HG02642 (cell line): ENCODE data around the gene SH3BGRL.

Experiments used
- ATAC-seq: cut with Tn5 transposase; IDR thresholded peaks from one replicate; pipeline ENCODE4 v1.9.1; 2021; ENCODE audit warnings: mild to moderate bottlenecking; ENCODE audit not compliant: unreplicated experiment, poor library complexity

Gene SH3BGRL

DNA sequence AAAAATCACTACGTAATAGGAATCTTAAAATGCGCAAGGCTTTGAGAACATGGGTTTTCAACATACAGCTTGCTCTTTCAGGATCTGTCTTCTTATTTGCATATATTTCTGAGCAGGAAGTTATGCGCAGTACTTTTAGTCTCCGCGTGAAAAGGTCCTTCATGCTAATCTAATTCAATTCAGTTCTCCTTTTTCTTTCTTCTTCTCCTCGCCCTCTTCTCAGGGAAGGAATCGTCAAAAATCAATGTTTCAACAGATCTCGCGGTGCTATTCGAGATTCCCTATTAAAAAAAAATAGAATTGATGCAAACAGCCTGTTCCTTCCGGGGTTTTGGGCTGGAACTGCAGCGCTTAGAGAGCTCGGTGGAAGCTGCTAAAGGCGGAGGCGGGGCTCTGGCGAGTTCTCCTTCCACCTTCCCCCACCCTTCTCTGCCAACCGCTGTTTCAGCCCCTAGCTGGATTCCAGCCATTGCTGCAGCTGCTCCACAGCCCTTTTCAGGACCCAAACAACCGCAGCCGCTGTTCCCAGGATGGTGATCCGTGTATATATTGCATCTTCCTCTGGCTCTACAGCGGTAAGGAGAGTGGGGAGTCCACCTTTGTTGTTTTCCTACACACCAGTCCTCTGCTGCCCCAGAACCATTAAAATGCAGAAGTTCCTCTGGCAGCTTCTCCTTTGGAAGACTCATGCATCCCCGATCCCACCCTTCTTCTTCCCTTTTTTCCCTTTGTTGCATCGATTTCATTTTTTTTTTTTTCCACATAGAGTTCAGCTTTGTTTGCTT, at the start of gene SH3BGRL, which contains the start of gene HMGN5:
Gene SH3BGRL, plus strand, starts transcription at position 432 of the 785 bp plus-strand sequence. Its CDS starts 99 bp downstream, at position 531.
Gene HMGN5, minus strand, starts transcription at position 243 of the 785 bp plus-strand sequence. CDS start 80,364 bp downstream, outside the sequence.
- peak; percentile 98 for ATAC-seq

DNA sequence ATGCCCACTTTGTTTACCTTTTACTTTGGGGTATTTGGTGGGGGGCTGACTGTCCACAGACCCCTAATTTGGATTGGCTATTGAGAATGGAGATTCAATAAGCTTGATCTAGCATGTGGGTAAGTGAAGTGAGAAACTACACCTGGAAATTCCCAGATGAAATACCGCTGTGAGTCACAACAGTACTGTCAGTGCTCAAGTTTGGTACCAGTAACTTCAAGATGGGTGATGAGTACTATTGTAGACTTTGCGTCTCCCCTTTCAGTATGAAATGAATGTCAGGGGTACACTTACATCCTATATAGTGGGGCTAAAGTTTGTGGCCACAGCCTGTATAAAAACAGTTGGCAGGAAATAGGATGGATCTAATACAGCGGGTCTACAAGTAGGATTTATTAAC, 33.5 kb upstream of the SH3BGRL start:
- no peak for ATAC-seq

DNA sequence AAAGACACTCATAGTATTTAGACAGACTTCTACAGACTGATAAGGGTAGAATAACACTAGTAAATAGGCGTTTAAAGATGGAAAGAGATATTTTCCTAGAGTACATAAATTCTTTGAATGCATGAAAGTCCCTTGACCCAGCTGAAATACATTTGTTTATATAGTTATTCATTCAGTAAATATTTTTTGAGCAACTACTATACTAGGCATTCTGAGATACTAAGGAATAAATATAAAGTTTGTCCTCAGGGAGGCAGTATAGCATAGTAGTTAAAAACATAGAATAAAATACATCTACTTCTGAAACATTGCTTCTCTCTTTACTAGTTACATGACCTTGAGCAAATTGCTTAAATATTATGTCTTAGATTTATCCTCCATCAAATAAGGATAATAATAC, 27.6 kb upstream of the SH3BGRL start:
- no peak for ATAC-seq

GRCh38 chrX:81195259-81195658, 6.6 kb upstream of the SH3BGRL start:
- ATAC-seq: no peak

DNA sequence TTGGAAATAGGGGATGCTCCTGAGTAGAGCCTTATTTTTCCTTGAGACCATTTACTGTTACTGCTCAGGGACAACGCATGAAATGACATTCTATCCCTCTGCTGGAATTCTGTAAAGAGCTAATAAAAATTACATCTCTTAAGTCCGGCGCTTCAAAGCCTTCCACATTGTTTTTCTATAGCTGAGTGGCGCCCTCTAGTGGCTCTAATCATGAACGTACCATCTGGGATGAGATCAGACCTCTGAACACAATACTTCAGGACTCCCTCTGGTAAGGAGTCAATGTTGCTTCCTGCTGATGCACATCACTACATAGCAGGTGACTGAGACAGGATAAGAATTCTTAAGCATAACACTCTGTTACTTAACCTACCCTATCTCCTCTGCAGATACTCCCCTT, 6.2 kb upstream of the SH3BGRL start:
- peak; percentile 85 for ATAC-seq

- no peak for ATAC-seq
Measured at GRCh38 chrX:81201071-81201470, 831 bp upstream of the SH3BGRL start.

DNA sequence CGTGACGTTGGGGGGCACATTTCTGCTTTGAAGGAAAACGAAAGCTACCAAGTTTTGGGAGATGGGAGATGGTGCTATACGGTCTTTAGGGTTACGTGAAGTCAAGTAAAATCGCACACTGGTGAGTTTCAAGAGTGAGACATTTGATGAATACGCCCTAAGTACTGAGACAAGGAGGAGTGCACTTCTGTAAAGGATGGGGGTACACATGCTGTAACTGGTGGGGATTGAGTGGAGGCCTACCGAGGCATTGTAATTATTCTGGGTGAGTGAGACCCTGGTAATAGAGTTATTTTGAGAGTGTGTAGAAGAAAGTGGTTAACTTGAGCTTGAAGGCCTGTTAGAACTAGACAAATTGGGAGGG, 536 bp downstream of the SH3BGRL start:
- no peak for ATAC-seq

DNA sequence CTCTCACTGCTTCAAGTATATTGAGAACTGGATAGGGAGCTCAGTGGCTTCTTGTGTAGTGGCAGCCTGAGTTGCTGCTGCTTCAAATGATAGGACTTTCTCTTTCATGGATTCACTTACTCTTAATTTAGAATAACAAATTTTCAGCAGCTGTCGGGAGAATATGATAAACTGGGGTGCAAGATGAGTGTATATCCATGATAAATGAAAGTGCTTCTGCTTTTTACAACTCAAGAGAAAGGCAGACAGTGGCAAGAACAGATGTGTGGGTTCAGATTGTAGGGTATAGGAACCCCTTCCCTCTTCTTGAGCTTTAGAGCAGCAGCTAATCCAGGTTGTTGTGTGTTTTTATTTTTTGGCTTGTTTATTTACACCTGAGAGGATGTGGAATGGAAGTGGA, 1.0 kb downstream of the SH3BGRL start:
- ATAC-seq: no peak

- no peak for ATAC-seq
Measured at GRCh38 chrX:81205551-81205950, 3.6 kb downstream of the SH3BGRL start.

DNA sequence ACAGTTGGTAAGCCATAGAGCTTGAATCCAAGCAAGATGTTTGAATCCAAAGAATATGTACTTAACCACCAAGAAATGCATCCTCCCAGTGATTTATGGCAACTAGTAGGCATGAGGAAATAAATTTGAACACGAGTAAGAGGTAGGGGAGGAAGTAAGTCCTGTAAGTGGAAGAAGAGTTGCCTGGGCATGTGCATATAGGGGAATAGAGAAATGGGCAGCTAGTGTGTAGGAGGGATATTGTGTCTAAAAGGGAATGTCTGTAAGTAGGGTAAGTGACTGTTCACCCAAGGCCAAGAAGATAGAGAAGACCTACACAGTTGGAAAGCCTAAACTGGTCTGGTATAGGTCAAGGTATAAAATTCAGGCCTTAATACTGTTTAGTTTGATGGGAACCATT, 4.6 kb downstream of the SH3BGRL start:
- no peak for ATAC-seq

- ATAC-seq: no peak
Measured at GRCh38 chrX:81208916-81209315, 7.0 kb downstream of the SH3BGRL start.

GRCh38 chrX:81215685-81216084, 13.8 kb downstream of the SH3BGRL start:
- ATAC-seq: no peak

- no peak for ATAC-seq
Measured at GRCh38 chrX:81229229-81229628, 27.3 kb downstream of the SH3BGRL start.

DNA sequence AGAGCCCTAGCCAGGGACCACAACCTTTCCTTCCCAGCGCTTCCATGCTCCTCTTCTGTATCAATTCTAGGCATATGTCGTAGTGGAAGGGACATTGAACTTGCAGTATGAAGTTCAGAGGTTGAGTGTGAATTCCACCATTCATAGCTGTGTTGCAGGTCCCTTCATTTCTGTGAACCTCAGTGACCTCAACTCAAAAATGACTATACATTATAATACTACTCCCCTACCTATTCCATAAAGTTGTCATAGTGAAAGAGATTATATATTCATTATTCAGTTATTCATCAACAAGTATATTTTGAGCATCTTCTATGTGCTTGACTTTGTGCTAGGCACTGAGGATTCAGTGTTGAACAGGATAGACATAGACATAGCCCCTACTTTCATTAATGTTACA, 28.0 kb downstream of the SH3BGRL start:
- ATAC-seq: no peak

GRCh38 chrX:81231476-81231875, 29.6 kb downstream of the SH3BGRL start:
- ATAC-seq: no peak

DNA sequence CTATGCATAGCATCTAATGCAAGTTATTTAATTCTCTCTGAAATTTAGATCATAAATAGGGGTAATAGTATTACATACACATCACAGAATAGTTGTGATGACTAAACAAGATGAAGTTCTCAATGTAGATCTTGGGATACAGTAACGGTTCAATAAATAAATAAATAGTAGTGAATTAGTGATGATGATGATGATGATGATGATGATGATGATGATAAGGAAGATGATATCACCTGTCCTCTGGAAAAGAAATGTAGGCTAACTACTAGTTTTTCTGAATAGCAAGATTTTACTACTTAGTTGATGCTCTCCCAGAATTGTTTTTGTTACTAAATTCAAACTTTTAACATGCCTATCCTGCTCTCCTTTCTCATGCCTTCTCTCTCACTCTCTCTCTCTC, 30.3 kb downstream of the SH3BGRL start:
- ATAC-seq: no peak

DNA sequence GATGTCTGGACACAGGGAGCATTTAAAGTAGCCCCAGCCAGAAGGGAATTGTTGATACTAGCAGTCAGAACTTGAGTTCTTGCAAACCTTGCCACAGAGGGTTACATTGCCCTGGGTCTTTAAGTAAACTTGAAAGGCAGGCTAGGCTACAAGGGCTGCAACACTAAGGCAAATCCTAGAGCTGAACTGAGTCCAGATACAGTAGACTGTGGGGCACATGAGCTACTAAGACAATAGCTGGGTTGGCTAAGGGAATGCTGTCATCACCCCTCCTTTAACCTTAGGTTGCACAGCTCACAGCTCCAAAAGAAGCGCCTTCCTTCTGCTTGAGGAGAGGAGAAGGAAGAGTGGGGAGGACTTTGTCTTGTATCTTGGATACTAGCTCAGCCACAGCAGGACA, 35.6 kb downstream of the SH3BGRL start:
- ATAC-seq: no peak

GRCh38 chrX:81238166-81238565, 36.3 kb downstream of the SH3BGRL start:
- no peak for ATAC-seq

DNA sequence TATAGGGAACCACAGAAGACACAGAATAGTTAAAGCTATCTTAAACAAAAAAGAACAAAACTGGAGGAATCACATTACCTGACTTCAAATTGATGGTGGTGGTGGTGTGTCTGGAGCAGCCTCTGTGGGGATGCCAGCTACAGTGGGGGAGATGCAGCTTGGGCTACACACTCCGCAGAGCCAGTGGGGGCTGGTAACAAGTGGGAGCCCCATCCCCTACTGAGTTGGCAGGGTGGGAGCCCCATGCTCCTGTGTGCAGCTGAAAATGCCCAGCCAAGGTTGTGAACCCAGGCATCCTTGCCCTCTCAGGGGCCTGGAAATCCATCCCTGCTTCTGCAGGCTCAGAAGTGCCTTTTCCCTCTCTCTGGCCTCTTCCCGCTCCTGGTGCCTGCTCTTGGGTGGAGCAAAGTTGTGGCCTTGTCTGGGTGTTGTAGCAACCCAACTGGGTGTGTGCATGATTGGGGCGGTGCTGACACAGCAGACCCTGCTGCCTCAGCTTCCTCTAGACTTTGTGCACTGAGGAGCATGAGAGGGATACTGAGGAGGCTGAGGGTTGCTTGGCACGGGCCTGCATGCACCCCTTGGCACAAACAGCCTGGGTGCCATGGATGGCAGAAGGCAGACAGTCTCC, 38.9 kb downstream of the SH3BGRL start:
- ATAC-seq: no peak

GRCh38 chrX:81241753-81242152, 39.9 kb downstream of the SH3BGRL start:
- ATAC-seq: no peak

- no peak for ATAC-seq
Measured at GRCh38 chrX:81255876-81256275, 54.0 kb downstream of the SH3BGRL start.

- no peak for ATAC-seq
Measured at GRCh38 chrX:81257817-81258216, 55.9 kb downstream of the SH3BGRL start.
